B cell (primary cell): ENCODE data around the gene PINK1. TPM values are rescaled to one million over a fixed set of nuclear protein-coding genes. Genes with fewer than 3 reads are reported as not detected.

Experiments used
- ATAC-seq: fragments of 200-7000 bp; cut with Tn5 transposase; one replicate; pipeline ENCODE4 v1.10.0; 2021; ENCODE audit warnings: low read depth, mild to moderate bottlenecking, moderate number of reproducible peaks, moderate library complexity
- CTCF ChIA-PET: fragments of 350-600 bp; sonication (Branson Sonifier 250); formaldehyde crosslinking; loops from one replicate; lab custom pipeline; 2021; ENCODE audit warnings: antibody characterized with exemption, inconsistent platforms; lab: Charles Lee
- POLR2A ChIA-PET: fragments of 350-600 bp; sonication (Branson Sonifier 250); formaldehyde crosslinking; loops from one replicate; lab custom pipeline; 2021; ENCODE audit warnings: antibody characterized with exemption; lab: Charles Lee
- DNase-seq: peaks from one replicate; pipeline ENCODE4 v3.0.0; 2013
- H2AFZ ChIP-seq: 2 replicates; pipeline ENCODE4 v1.6.1; 2012; ENCODE audit warnings: mild to moderate bottlenecking, low read depth, low read length; ENCODE audit not compliant: insufficient read depth, poor library complexity, severe bottlenecking
- H3K27ac ChIP-seq, 2 donors: 1 replicate in 1 of 2; 2 replicates in 1 of 2; pipeline ENCODE4 v1.5.1; 2012 to 2013; ENCODE audit warnings: low read length in 2 of 2, mild to moderate bottlenecking in 2 of 2, moderate library complexity in 1 of 2
- H3K27me3 ChIP-seq, 4 experiments: fragments of 200-600 bp in 1 of 4; sonication (generic) in 1 of 4; replicated peaks in 1 of 4; 1 replicate in 2 of 4; 2 replicates in 2 of 4; pipeline versions ENCODE4 v1.6.1 to v1.7.0; 2013 to 2016; ENCODE audit warnings: low read length in 3 of 4, mild to moderate bottlenecking in 2 of 4, mixed read lengths in 1 of 4, moderate library complexity in 1 of 4; ENCODE audit not compliant: insufficient read depth in 4 of 4, control insufficient read depth in 3 of 4; ENCODE audit errors: control extremely low read depth in 1 of 4
- H3K36me3 ChIP-seq, 2 experiments: replicated peaks in 1 of 2; 1 replicate in 1 of 2; 2 replicates in 1 of 2; pipeline versions ENCODE4 v1.6.1 to v1.7.1; 2013; ENCODE audit warnings: low read length in 1 of 2; ENCODE audit not compliant: insufficient read depth in 2 of 2, control insufficient read depth in 1 of 2; ENCODE audit errors: control extremely low read depth in 1 of 2, extremely low read depth in 1 of 2
- H3K4me1 ChIP-seq, 2 donors: fragments of 200-600 bp in 1 of 2; sonication (generic) in 1 of 2; 1 replicate in 1 of 2; 2 replicates in 1 of 2; pipeline versions ENCODE4 v1.5.1 to v1.6.1; 2013 to 2017; ENCODE audit warnings: low read length in 2 of 2; ENCODE audit not compliant: control insufficient read depth in 2 of 2, insufficient read depth in 2 of 2
- H3K4me2 ChIP-seq: replicated peaks from 2 replicates; pipeline ENCODE3; 2012; ENCODE audit warnings: mild to moderate bottlenecking, low read depth, low read length; ENCODE audit not compliant: poor library complexity, severe bottlenecking
- H3K4me3 ChIP-seq, 5 experiments: fragments of 200-600 bp in 1 of 5; sonication (generic) in 1 of 5; 1 replicate in 3 of 5; 2 replicates in 2 of 5; pipeline versions ENCODE4 v1.5.1 to v1.7.0; 2011 to 2016; ENCODE audit warnings: low read length in 4 of 5, mild to moderate bottlenecking in 4 of 5, low read depth in 2 of 5, control low read depth in 1 of 5, moderate library complexity in 1 of 5; ENCODE audit not compliant: insufficient read depth in 1 of 5; ENCODE audit errors: control extremely low read depth in 1 of 5, extremely low read depth in 1 of 5
- H3K79me2 ChIP-seq: fragments of 200-600 bp; sonication (generic); one replicate; pipeline ENCODE4 v1.6.0; 2016; ENCODE audit warnings: low read length; ENCODE audit not compliant: control insufficient read depth, insufficient read depth
- H3K9ac ChIP-seq: fragments of 200-600 bp; sonication (generic); 2 replicates; pipeline ENCODE4 v1.6.1; 2017; ENCODE audit warnings: mild to moderate bottlenecking, low read length, moderate library complexity
- H3K9me3 ChIP-seq, 3 donors: one replicate each; pipeline versions ENCODE4 v1.6.1 to v1.7.1; 2013; ENCODE audit warnings: low read length in 2 of 3; ENCODE audit not compliant: control insufficient read depth in 2 of 3, insufficient read depth in 1 of 3; ENCODE audit errors: control extremely low read depth in 1 of 3
- H4K20me1 ChIP-seq: 2 replicates; pipeline ENCODE4 v1.6.0; 2012; ENCODE audit warnings: mild to moderate bottlenecking, low read length; ENCODE audit not compliant: insufficient read depth, control insufficient read depth, poor library complexity, severe bottlenecking
- H3K27ac Mint-ChIP-seq: one replicate; pipeline ENCODE4 v1.8.0; 2021; ENCODE audit warnings: mixed read lengths
- H3K27me3 Mint-ChIP-seq: one replicate; pipeline ENCODE4 v1.8.0; 2021; ENCODE audit warnings: mixed read lengths
- H3K4me1 Mint-ChIP-seq: one replicate; pipeline ENCODE4 v1.8.0; 2021; ENCODE audit warnings: mixed read lengths
- H3K4me3 Mint-ChIP-seq: one replicate; pipeline ENCODE4 v1.8.0; 2021; ENCODE audit warnings: mixed read lengths
- H3K9me3 Mint-ChIP-seq: one replicate; pipeline ENCODE4 v1.8.0; 2022; ENCODE audit warnings: mixed read lengths; ENCODE audit not compliant: insufficient read depth
- CTCF ChIP-seq: fragments of 200-600 bp; IDR thresholded peaks from one replicate; pipeline ENCODE4 v1.8.0; 2022; ENCODE audit warnings: antibody characterized with exemption, mild to moderate bottlenecking
- EZH2 ChIP-seq: IDR thresholded peaks from 2 replicates; pipeline ENCODE4 v1.6.1; 2012; ENCODE audit warnings: borderline replicate concordance, low read depth, mild to moderate bottlenecking, moderate library complexity, low read length; ENCODE audit not compliant: insufficient read depth, poor library complexity, severe bottlenecking
- WGBS: methylation state at CpG from one replicate; pipeline ENCODE4 v1.1.5; 2013; ENCODE audit warnings: missing lambda C conversion rate; ENCODE audit not compliant: insufficient coverage; 5-methylcytosine and 5-hydroxymethylcytosine counted together
- intact Hi-C: fragments of 100-400 bp; cut with micrococcal nuclease; formaldehyde crosslinking; loops from one replicate; pipeline ENCODE4 v1.10.0; 2022
- polyA plus RNA-seq: library from polyadenylated mRNA; depleted of rRNA; stranded (reverse); fragments of >200 nt; gene quantifications from 2 replicates; pipeline ENCODE4 v1.2.3, GENCODE V29; 2012
- total RNA-seq, 2 donors: library from RNA; stranded (reverse); fragments of 120-200 nt in 1 of 2; gene quantifications; 1 replicate in 1 of 2; 2 replicates in 1 of 2; pipeline versions ENCODE4 v1.2.3 to v1.2.4, GENCODE V29; 2013 to 2022

PINK1 gene
- total and polyA plus RNA-seq, 2 donors (not counting 1 experiment from before 2014, with no cell fraction given), result 5.8 to 14.3 TPM

GRCh38 chr1:20636785-20637347 is 3.6 kb downstream of the PINK1 start:
- WGBS, result 95% methylated on average over 8 of the region's 8 CpGs
- ChIA-PET POLR2A (no interaction called here), CTCF (interaction anchor here (1.0 to 2.4 kb wide), 5 partner anchors 10 to 718 kb away, joined by 3 to 9 read pairs (median 4); no protein-coding TSS in a partner anchor)

More at GRCh38 chr1:20636785-20637347, 3.6 kb downstream of the PINK1 start:
- peaks cover 14% of the 10 kb centered on the region for H3K4me1 Mint-ChIP-seq
- Histone ChIP-seq H3K4me3 (no peak overlapping the region), H2AFZ (no peak overlapping the region), H3K36me3 (peaks cover 0 to 2% of the 10 kb centered on the region in 2 experiments), H3K27me3 (no peaks in the 10 kb centered on the region), H3K9ac (no peak overlapping the region), H3K4me2 (no peak overlapping the region), H4K20me1 (no peaks in the 10 kb centered on the region), H3K9me3 (no peaks in the 10 kb centered on the region), H3K27ac (no peak overlapping the region), H3K4me1 (peaks cover 8 to 16% of the 10 kb centered on the region in 2 donors), H3K79me2 (no peaks in the 10 kb centered on the region)
- DNase-seq (no peak), ATAC-seq (no peak)
- H3K4me3 Mint-ChIP-seq, result no peak overlapping the region
- H3K27ac Mint-ChIP-seq, result no peak overlapping the region
- TF ChIP-seq EZH2 (no peak), CTCF (no peak)
- no peaks in the 10 kb centered on the region for H3K27me3 Mint-ChIP-seq
- intact Hi-C loops, result no loop called here
- no peaks in the 10 kb centered on the region for H3K9me3 Mint-ChIP-seq
